Urinary bladder (tissue), 4 donors: ENCODE measurements around the gene GPBAR1. TPM values are rescaled to one million over a fixed set of nuclear protein-coding genes. Genes with fewer than 3 reads are reported as not detected.
"Not testable (repeated sequence)": the region's sequence is repeated elsewhere in the genome, so short reads cannot be mapped to it uniquely, and the experiment has no call there.

ENCODE experiments used
- DNase-seq: peaks from one replicate; pipeline ENCODE4 v3.0.0-alpha.2; 2015; ENCODE audit errors: extremely low spot score
- H3K27ac ChIP-seq: one replicate; pipeline ENCODE4 v1.5.1; 2013; ENCODE audit warnings: low read depth, mild to moderate bottlenecking, moderate library complexity
- H3K36me3 ChIP-seq: one replicate; pipeline ENCODE4 v1.6.1; 2013; ENCODE audit warnings: mild to moderate bottlenecking, moderate library complexity; ENCODE audit not compliant: insufficient read depth
- H3K4me1 ChIP-seq: one replicate; pipeline ENCODE4 v1.6.1; 2013; ENCODE audit warnings: mild to moderate bottlenecking, moderate library complexity; ENCODE audit not compliant: insufficient read depth
- H3K4me3 ChIP-seq: one replicate; pipeline ENCODE4 v1.5.1; 2013; ENCODE audit warnings: low read depth, low read length
- WGBS: extraction: QIAGEN DNeasy Blood & Tissue Kit; methylation state at CpG from one replicate; pipeline ENCODE4 v1.1.7; 2013; 5-methylcytosine and 5-hydroxymethylcytosine counted together
- polyA plus RNA-seq: library from polyadenylated mRNA; stranded (reverse); fragments of 200-250 nt; gene quantifications from one replicate; pipeline ENCODE4 v1.2.3, GENCODE V29; 2013
- total RNA-seq: library from RNA; depleted of rRNA; stranded (reverse); fragments of >200 nt; gene quantifications from one replicate; pipeline ENCODE4 v1.2.3, GENCODE V29; 2014
- donor health status: healthy with polysubstance abuse.
- donor health status: healthy.

GPBAR1 gene
- total and polyA plus RNA-seq, 2 donors, result 1.6 to 19.3 TPM

DNA sequence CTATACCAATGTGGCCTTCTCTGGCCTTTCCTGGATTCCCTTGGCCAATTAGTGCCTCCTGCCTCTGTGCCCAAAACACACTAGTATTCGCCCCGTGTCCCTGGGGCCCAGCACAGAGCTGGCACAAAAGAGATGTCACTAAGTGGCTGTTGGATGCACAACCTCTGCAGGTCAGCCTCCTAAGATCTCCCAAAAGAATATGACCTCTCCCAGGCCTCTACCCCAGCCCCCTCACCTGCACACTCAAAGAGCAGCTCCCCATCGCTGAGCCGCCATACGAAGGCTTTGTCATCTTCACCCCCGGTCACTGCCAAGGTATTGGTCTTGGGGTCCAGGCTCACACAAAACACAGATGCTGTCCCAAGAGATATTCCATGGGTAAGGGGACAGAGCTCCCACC lies 6.4 kb downstream of the GPBAR1 start:
- H3K4me1 ChIP-seq, result no peaks in the 10 kb centered on the region

DNA sequence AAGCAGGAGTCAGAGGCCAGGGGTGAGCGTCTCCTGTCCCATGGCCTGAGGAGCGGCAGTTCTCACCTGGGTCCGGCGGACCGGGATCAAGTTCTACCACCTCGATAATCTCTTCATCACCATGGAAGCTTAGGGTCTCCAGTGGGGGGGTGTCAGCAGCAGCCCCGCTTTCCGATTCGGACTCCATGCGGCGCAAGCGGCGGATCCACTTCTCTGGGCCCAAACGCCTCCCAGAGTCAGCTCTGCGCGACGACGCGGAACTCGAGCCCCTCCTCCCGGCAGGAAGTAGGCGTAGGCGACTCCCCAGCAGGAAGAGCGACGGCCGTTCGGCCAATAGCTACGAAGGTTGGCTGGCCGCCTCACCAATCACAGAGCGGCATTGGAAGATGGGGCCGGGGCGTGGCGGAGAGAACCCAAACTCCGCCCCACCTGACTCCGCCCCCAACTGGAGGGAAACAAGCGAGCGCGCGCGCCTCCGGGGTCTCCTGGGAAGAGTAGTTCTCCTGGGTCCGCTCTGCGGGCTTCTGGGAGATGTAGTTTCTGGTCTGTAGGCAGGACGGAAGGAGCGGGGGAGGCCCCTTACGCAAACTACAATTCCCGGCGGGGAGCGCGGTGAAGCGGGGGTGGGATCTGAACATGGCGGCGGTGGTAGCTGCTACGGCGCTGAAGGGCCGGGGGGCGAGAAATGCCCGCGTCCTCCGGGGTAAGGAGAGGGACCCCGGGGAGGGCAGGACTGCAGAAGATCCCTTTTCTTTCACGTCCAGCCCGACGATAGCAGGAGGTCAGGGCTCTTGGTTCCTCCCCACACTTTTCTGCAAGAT lies 9.3 kb downstream of the GPBAR1 start, which contains the start of the genes AAMP and PNKD:
Gene AAMP (minus strand): TSS at position 238 of the 821 bp plus-strand sequence. CDS start 51 bp downstream, at position 187.
Gene PNKD (plus strand): TSS at position 620 of the 821 bp plus-strand sequence. CDS start 17 bp downstream, at position 637.
- H3K27ac ChIP-seq, result peak within 1 kb of the TSS; percentile 44
- H3K36me3 ChIP-seq, result peaks cover 8% of the 10 kb centered on the region
- H3K4me3 ChIP-seq, result peak within 1 kb of the TSS; percentile 80
- under 1% methylated on average over 64 of the region's 64 CpGs for WGBS
- DNase-seq, result peak; percentile 100
- H3K4me1 ChIP-seq, result no peaks in the 10 kb centered on the region

More for the DNA sequence above, 6.4 kb downstream of the GPBAR1 start:
- H3K4me3 ChIP-seq, result no peak overlapping the region
- 97% methylated on average over 6 of the region's 6 CpGs for WGBS
- H3K36me3 ChIP-seq, result peaks cover 8% of the 10 kb centered on the region
- no peak for DNase-seq
- no peak overlapping the region for H3K27ac ChIP-seq

GRCh38 chr2:218270721-218271486 lies 10.1 kb downstream of the GPBAR1 start:
- DNase-seq, result no peak
- H3K4me3 ChIP-seq, result peak overlapping the region; percentile 76
- peak overlapping the region; percentile 25 for H3K27ac ChIP-seq
- 5% methylated on average over 23 of the region's 23 CpGs for WGBS
- H3K36me3 ChIP-seq, result peaks cover 7% of the 10 kb centered on the region
- H3K4me1 ChIP-seq, result no peaks in the 10 kb centered on the region

DNA sequence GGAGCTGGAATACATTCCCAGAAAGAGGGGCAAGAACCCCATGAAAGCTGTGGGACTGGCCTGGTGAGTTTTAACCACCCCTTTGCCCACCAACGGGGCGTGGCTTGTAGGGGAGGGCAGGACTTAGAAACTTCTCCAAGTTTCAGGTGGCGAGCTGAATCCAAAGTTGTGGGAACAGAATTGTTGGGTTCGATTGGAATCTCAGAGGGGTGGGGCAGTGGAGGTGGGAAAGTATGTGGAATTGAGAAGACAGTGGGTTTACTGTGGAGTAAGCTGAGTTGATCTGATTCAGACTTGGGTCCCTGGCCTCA lies 10.6 kb downstream of the GPBAR1 start:
- Histone ChIP-seq H3K27ac (no peak overlapping the region), H3K4me1 (no peaks in the 10 kb centered on the region), H3K4me3 (peak overlapping the region; percentile 76), H3K36me3 (peaks cover 9% of the 10 kb centered on the region)
- DNase-seq, result no peak
- WGBS, result 52% methylated on average over 4 of the region's 4 CpGs

GRCh38 chr2:218271865-218272530 lies 11.2 kb downstream of the GPBAR1 start:
- WGBS, result 57% methylated on average over 5 of the region's 5 CpGs
- H3K36me3 ChIP-seq, result peaks cover 7% of the 10 kb centered on the region
- no peak for DNase-seq
- H3K27ac ChIP-seq, result peak overlapping the region; percentile 70
- H3K4me1 ChIP-seq, result no peaks in the 10 kb centered on the region
- no peak overlapping the region for H3K4me3 ChIP-seq

- no peaks in the 10 kb centered on the region for H3K4me1 ChIP-seq
- no peak for DNase-seq
- H3K27ac ChIP-seq, result peak overlapping the region; percentile 70
- H3K4me3 ChIP-seq, result no peak overlapping the region
- H3K36me3 ChIP-seq, result peaks cover 3% of the 10 kb centered on the region
- whole genome bisulfite sequencing, result 14% methylated on average over 18 of the region's 18 CpGs
These were observed 11.9 kb downstream of the GPBAR1 start for GRCh38 chr2:218272531-218273212.

GRCh38 chr2:218273214-218273907 lies 12.5 kb downstream of the GPBAR1 start:
- WGBS, result 84% methylated on average over 8 of the region's 8 CpGs
- H3K4me3 ChIP-seq, DNase-seq, H3K4me1 ChIP-seq, H3K27ac ChIP-seq, H3K36me3 ChIP-seq: not testable (repeated sequence)

GRCh38 chr2:218273908-218274249 lies 13.1 kb downstream of the GPBAR1 start:
- H3K27ac ChIP-seq, result no peak overlapping the region
- WGBS, result 86% methylated on average over 2 of the region's 2 CpGs

GRCh38 chr2:218274586-218274985 lies 13.8 kb downstream of the GPBAR1 start:
- Histone ChIP-seq H3K36me3 (peaks cover 10% of the 10 kb centered on the region), H3K4me3 (no peak overlapping the region), H3K27ac (peak overlapping the region; percentile 11), H3K4me1 (no peaks in the 10 kb centered on the region)
- 70% methylated on average over 4 of the region's 4 CpGs for WGBS
- DNase-seq, result no peak

More at GRCh38 chr2:218273908-218274249, 13.1 kb downstream of the GPBAR1 start:
- H3K4me3 ChIP-seq, result no peak overlapping the region
- DNase-seq, result no peak
- H3K4me1 ChIP-seq, result no peaks in the 10 kb centered on the region
- peaks cover 6% of the 10 kb centered on the region for H3K36me3 ChIP-seq

DNA sequence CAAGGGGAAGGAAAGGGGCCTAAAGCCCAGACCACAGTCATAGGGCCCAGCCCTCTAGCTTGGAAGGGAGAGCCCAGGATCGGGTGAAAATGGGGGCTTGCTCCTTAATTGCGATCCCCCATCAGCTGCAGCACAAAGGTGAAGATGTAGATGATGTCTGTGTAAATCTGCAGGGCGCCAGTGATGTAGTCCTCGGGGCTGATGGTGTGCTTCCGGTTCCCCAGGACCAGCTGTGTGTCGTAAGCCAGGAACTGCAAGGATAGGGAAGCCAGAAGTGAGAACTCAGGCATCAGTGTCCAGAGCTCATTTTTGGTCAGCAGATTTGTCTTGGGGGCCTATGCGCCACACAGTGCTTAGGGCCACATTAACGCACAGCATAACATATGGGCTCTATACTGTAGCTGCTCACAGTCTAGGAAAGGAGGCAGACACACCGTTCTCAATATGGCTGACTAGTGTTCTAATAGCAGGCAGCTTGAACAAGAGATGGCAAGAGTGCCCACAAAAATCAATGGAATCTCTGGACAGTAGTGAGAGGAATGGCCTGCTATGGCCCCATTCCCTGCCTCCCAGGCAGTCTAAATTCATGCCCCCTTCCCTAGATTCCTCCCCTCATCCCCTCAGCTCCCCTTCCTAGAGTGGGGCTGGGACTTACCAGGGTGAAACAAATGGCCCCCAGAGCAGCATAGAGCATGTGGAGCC lies 14.7 kb downstream of the GPBAR1 start:
- no peak for DNase-seq
- WGBS, result 81% methylated on average over 9 of the region's 9 CpGs
- Histone ChIP-seq H3K4me3 (no peak overlapping the region), H3K4me1 (no peaks in the 10 kb centered on the region), H3K27ac (no peak overlapping the region), H3K36me3 (peaks cover 10% of the 10 kb centered on the region)

GRCh38 chr2:218276986-218277755 lies 16.4 kb downstream of the GPBAR1 start:
- no peak for DNase-seq
- peaks cover under 1% of the 10 kb centered on the region for H3K4me1 ChIP-seq
- H3K4me3 ChIP-seq, result no peak overlapping the region
- H3K36me3 ChIP-seq, result peaks cover 10% of the 10 kb centered on the region
- no peak overlapping the region for H3K27ac ChIP-seq
- 80% methylated on average over 12 of the region's 12 CpGs for WGBS

- Histone ChIP-seq H3K4me3 (no peak overlapping the region), H3K36me3 (peaks cover 10% of the 10 kb centered on the region), H3K4me1 (peaks cover 4% of the 10 kb centered on the region), H3K27ac (no peak overlapping the region)
- 75% methylated on average over 7 of the region's 7 CpGs for whole genome bisulfite sequencing
- DNase-seq, result no peak
These were observed 17.1 kb downstream of the GPBAR1 start for GRCh38 chr2:218277921-218278320.
